ENCODE results near the gene LRRC46.

DNA sequence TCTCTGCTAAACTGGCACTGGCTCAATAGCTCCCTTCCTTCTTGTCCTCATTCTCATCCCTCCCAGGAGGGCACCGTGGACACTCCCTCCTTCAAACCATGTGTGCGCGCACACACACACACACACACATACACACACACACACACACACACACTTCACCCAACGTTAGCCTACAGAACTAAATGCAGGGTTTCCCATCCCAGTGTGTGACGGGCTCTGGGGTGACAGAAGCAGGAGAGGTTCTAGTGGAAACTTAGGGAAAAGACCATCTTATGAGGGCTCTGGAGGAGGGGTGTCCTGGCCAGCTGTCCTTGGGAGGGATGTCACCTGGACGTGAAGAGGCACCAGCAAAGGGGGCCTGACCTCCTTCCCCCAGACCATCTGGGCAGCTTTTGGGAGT, 29.6 kb upstream of the LRRC46 start:
- TF ChIP-seq GTF2E2 (tag; IDR thresholded peaks at IDR 0.05), result no peak
- TF ChIP-seq HDAC2 (IDR thresholded peaks at IDR 0.05), result no peak
- no peak for TF ChIP-seq CTCF (IDR thresholded peaks at IDR 0.05 in 2 of 3, conservative IDR thresholded peaks at IDR 0.05 in 1 of 3; ENCODE audit: insufficient read depth in 2 of 3, low read depth in 1 of 3, low read length in 3 of 3)
- no peak for TF ChIP-seq NONO (IDR thresholded peaks at IDR 0.05; ENCODE audit: low read depth in 2 of 2, low read length in 1 of 2)
- TF ChIP-seq KDM5B (IDR thresholded peaks at IDR 0.05; ENCODE audit: insufficient replicate concordance, low read depth, low read length), result no peak
- TF ChIP-seq, protein P1, sequence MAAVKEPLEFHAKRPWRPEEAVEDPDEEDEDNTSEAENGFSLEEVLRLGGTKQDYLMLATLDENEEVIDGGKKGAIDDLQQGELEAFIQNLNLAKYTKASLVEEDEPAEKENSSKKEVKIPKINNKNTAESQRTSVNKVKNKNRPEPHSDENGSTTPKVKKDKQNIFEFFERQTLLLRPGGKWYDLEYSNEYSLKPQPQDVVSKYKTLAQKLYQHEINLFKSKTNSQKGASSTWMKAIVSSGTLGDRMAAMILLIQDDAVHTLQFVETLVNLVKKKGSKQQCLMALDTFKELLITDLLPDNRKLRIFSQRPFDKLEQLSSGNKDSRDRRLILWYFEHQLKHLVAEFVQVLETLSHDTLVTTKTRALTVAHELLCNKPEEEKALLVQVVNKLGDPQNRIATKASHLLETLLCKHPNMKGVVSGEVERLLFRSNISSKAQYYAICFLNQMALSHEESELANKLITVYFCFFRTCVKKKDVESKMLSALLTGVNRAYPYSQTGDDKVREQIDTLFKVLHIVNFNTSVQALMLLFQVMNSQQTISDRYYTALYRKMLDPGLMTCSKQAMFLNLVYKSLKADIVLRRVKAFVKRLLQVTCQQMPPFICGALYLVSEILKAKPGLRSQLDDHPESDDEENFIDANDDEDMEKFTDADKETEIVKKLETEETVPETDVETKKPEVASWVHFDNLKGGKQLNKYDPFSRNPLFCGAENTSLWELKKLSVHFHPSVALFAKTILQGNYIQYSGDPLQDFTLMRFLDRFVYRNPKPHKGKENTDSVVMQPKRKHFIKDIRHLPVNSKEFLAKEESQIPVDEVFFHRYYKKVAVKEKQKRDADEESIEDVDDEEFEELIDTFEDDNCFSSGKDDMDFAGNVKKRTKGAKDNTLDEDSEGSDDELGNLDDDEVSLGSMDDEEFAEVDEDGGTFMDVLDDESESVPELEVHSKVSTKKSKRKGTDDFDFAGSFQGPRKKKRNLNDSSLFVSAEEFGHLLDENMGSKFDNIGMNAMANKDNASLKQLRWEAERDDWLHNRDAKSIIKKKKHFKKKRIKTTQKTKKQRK (IDR thresholded peaks at IDR 0.05; ENCODE audit: borderline replicate concordance, low read depth, low read length), result no peak
- TF ChIP-seq SIN3B (IDR thresholded peaks at IDR 0.05; ENCODE audit: low read depth), result no peak
- TF ChIP-seq SP1 (CRISPR knock-in tag; IDR thresholded peaks at IDR 0.05), result no peak
- no peak for TF ChIP-seq NFATC3 (IDR thresholded peaks at IDR 0.05)
